ENCODE data around the gene CCDC169.

Gene CCDC169

GRCh38 chr13:36298535-36299068, 988 bp upstream of the CCDC169 start:
- H3K9me3 ChIP-seq (ENCODE audit: low read length), result no peaks in the 10 kb centered on the region
- H2AFZ ChIP-seq (ENCODE audit: low read depth, low read length), result no peak overlapping the region
- H3K27me3 ChIP-seq (ENCODE audit: insufficient read depth, low read length), result no peaks in the 10 kb centered on the region
- H3K4me3 ChIP-seq (ENCODE audit: low read length), result peak overlapping the region; percentile 51
- H3K36me3 ChIP-seq (ENCODE audit: insufficient read depth, low read length), result peaks cover 15% of the 10 kb centered on the region
- H3K4me1 ChIP-seq (ENCODE audit: insufficient read depth, low read length), result peaks cover 36% of the 10 kb centered on the region

GRCh38 chr13:36294096-36294495, 3.5 kb downstream of the CCDC169 start:
- no peak overlapping the region for H3K4me3 ChIP-seq (ENCODE audit: low read length)
- no peaks in the 10 kb centered on the region for H3K27me3 ChIP-seq (ENCODE audit: insufficient read depth, low read length)
- H3K9me3 ChIP-seq (ENCODE audit: low read length), result no peaks in the 10 kb centered on the region
- H2AFZ ChIP-seq (ENCODE audit: low read depth, low read length), result no peak overlapping the region
- H3K4me1 ChIP-seq (ENCODE audit: insufficient read depth, low read length), result peaks cover 15% of the 10 kb centered on the region
- H3K36me3 ChIP-seq (ENCODE audit: insufficient read depth, low read length), result no peaks in the 10 kb centered on the region

GRCh38 chr13:36293497-36293896, 4.1 kb downstream of the CCDC169 start:
- Histone ChIP-seq H2AFZ (ENCODE audit: low read depth, low read length) (no peak overlapping the region), H3K4me1 (ENCODE audit: insufficient read depth, low read length) (peaks cover 10% of the 10 kb centered on the region), H3K9me3 (ENCODE audit: low read length) (no peaks in the 10 kb centered on the region), H3K36me3 (ENCODE audit: insufficient read depth, low read length) (no peaks in the 10 kb centered on the region), H3K27me3 (ENCODE audit: insufficient read depth, low read length) (no peaks in the 10 kb centered on the region), H3K4me3 (ENCODE audit: low read length) (no peak overlapping the region)

- Histone ChIP-seq H3K36me3 (ENCODE audit: insufficient read depth, low read length) (no peaks in the 10 kb centered on the region), H2AFZ (ENCODE audit: low read depth, low read length) (no peak overlapping the region), H3K4me3 (ENCODE audit: low read length) (no peak overlapping the region), H3K9me3 (ENCODE audit: low read length) (no peaks in the 10 kb centered on the region), H3K4me1 (ENCODE audit: insufficient read depth, low read length) (no peaks in the 10 kb centered on the region), H3K27me3 (ENCODE audit: insufficient read depth, low read length) (no peaks in the 10 kb centered on the region)
These were observed 8.7 kb downstream of the CCDC169 start for GRCh38 chr13:36288794-36289391.

- no peaks in the 10 kb centered on the region for H3K9me3 ChIP-seq (ENCODE audit: low read length)
- H2AFZ ChIP-seq (ENCODE audit: low read depth, low read length), result no peak overlapping the region
- H3K4me3 ChIP-seq (ENCODE audit: low read length), result no peak overlapping the region
- H3K36me3 ChIP-seq (ENCODE audit: insufficient read depth, low read length), result no peaks in the 10 kb centered on the region
- H3K27me3 ChIP-seq (ENCODE audit: insufficient read depth, low read length), result no peaks in the 10 kb centered on the region
- no peaks in the 10 kb centered on the region for H3K4me1 ChIP-seq (ENCODE audit: insufficient read depth, low read length)
These were observed 11.6 kb downstream of the CCDC169 start for GRCh38 chr13:36286006-36286405.

- Histone ChIP-seq H2AFZ (ENCODE audit: low read depth, low read length) (no peak overlapping the region), H3K4me3 (ENCODE audit: low read length) (no peak overlapping the region), H3K4me1 (ENCODE audit: insufficient read depth, low read length) (no peaks in the 10 kb centered on the region), H3K27me3 (ENCODE audit: insufficient read depth, low read length) (no peaks in the 10 kb centered on the region), H3K9me3 (ENCODE audit: low read length) (no peaks in the 10 kb centered on the region), H3K36me3 (ENCODE audit: insufficient read depth, low read length) (no peaks in the 10 kb centered on the region)
These were observed 14.7 kb downstream of the CCDC169 start for GRCh38 chr13:36282821-36283432.

- no peaks in the 10 kb centered on the region for H3K27me3 ChIP-seq (ENCODE audit: insufficient read depth, low read length)
- no peaks in the 10 kb centered on the region for H3K4me1 ChIP-seq (ENCODE audit: insufficient read depth, low read length)
- no peak overlapping the region for H3K4me3 ChIP-seq (ENCODE audit: low read length)
- H3K9me3 ChIP-seq (ENCODE audit: low read length), result no peaks in the 10 kb centered on the region
- no peak overlapping the region for H2AFZ ChIP-seq (ENCODE audit: low read depth, low read length)
- H3K36me3 ChIP-seq (ENCODE audit: insufficient read depth, low read length), result no peaks in the 10 kb centered on the region
These were observed 22.2 kb downstream of the CCDC169 start for GRCh38 chr13:36275190-36276002.

GRCh38 chr13:36273431-36273830, 24.2 kb downstream of the CCDC169 start:
- no peaks in the 10 kb centered on the region for H3K4me1 ChIP-seq (ENCODE audit: insufficient read depth, low read length)
- H3K4me3 ChIP-seq (ENCODE audit: low read length), result no peak overlapping the region
- H2AFZ ChIP-seq (ENCODE audit: low read depth, low read length), result no peak overlapping the region
- no peaks in the 10 kb centered on the region for H3K36me3 ChIP-seq (ENCODE audit: insufficient read depth, low read length)
- no peaks in the 10 kb centered on the region for H3K9me3 ChIP-seq (ENCODE audit: low read length)
- H3K27me3 ChIP-seq (ENCODE audit: insufficient read depth, low read length), result no peaks in the 10 kb centered on the region

GRCh38 chr13:36261976-36262375, 35.6 kb downstream of the CCDC169 start:
- Histone ChIP-seq H3K9me3 (ENCODE audit: low read length) (peaks cover 4% of the 10 kb centered on the region), H3K4me1 (ENCODE audit: insufficient read depth, low read length) (no peaks in the 10 kb centered on the region), H2AFZ (ENCODE audit: low read depth, low read length) (no peak overlapping the region), H3K27me3 (ENCODE audit: insufficient read depth, low read length) (no peaks in the 10 kb centered on the region), H3K36me3 (ENCODE audit: insufficient read depth, low read length) (no peaks in the 10 kb centered on the region), H3K4me3 (ENCODE audit: low read length) (no peak overlapping the region)

GRCh38 chr13:36261011-36261410, 36.6 kb downstream of the CCDC169 start:
- H3K27me3 ChIP-seq (ENCODE audit: insufficient read depth, low read length), result no peaks in the 10 kb centered on the region
- no peak overlapping the region for H2AFZ ChIP-seq (ENCODE audit: low read depth, low read length)
- H3K36me3 ChIP-seq (ENCODE audit: insufficient read depth, low read length), result no peaks in the 10 kb centered on the region
- H3K4me1 ChIP-seq (ENCODE audit: insufficient read depth, low read length), result no peaks in the 10 kb centered on the region
- H3K9me3 ChIP-seq (ENCODE audit: low read length), result no peaks in the 10 kb centered on the region
- no peak overlapping the region for H3K4me3 ChIP-seq (ENCODE audit: low read length)

- H3K36me3 ChIP-seq (ENCODE audit: insufficient read depth, low read length), result no peaks in the 10 kb centered on the region
- H3K9me3 ChIP-seq (ENCODE audit: low read length), result no peaks in the 10 kb centered on the region
- H3K27me3 ChIP-seq (ENCODE audit: insufficient read depth, low read length), result no peaks in the 10 kb centered on the region
- H3K4me1 ChIP-seq (ENCODE audit: insufficient read depth, low read length), result no peaks in the 10 kb centered on the region
- no peak overlapping the region for H3K4me3 ChIP-seq (ENCODE audit: low read length)
- no peak overlapping the region for H2AFZ ChIP-seq (ENCODE audit: low read depth, low read length)
These were observed 38.1 kb downstream of the CCDC169 start for GRCh38 chr13:36259361-36260137.

GRCh38 chr13:36258831-36259230, 38.8 kb downstream of the CCDC169 start:
- no peaks in the 10 kb centered on the region for H3K4me1 ChIP-seq (ENCODE audit: insufficient read depth, low read length)
- H2AFZ ChIP-seq (ENCODE audit: low read depth, low read length), result no peak overlapping the region
- H3K9me3 ChIP-seq (ENCODE audit: low read length), result no peaks in the 10 kb centered on the region
- H3K27me3 ChIP-seq (ENCODE audit: insufficient read depth, low read length), result no peaks in the 10 kb centered on the region
- H3K36me3 ChIP-seq (ENCODE audit: insufficient read depth, low read length), result no peaks in the 10 kb centered on the region
- H3K4me3 ChIP-seq (ENCODE audit: low read length), result no peak overlapping the region

- H3K4me1 ChIP-seq (ENCODE audit: insufficient read depth, low read length), result peaks cover 14% of the 10 kb centered on the region
- H3K4me3 ChIP-seq (ENCODE audit: low read length), result no peak overlapping the region
- H3K36me3 ChIP-seq (ENCODE audit: insufficient read depth, low read length), result no peaks in the 10 kb centered on the region
- no peaks in the 10 kb centered on the region for H3K27me3 ChIP-seq (ENCODE audit: insufficient read depth, low read length)
- H2AFZ ChIP-seq (ENCODE audit: low read depth, low read length), result no peak overlapping the region
- peaks cover 3% of the 10 kb centered on the region for H3K9me3 ChIP-seq (ENCODE audit: low read length)
These were observed 46.1 kb downstream of the CCDC169 start for GRCh38 chr13:36251526-36251925.
